ENCODE results near the gene ARMC2.

- TF ChIP-seq, protein P1, sequence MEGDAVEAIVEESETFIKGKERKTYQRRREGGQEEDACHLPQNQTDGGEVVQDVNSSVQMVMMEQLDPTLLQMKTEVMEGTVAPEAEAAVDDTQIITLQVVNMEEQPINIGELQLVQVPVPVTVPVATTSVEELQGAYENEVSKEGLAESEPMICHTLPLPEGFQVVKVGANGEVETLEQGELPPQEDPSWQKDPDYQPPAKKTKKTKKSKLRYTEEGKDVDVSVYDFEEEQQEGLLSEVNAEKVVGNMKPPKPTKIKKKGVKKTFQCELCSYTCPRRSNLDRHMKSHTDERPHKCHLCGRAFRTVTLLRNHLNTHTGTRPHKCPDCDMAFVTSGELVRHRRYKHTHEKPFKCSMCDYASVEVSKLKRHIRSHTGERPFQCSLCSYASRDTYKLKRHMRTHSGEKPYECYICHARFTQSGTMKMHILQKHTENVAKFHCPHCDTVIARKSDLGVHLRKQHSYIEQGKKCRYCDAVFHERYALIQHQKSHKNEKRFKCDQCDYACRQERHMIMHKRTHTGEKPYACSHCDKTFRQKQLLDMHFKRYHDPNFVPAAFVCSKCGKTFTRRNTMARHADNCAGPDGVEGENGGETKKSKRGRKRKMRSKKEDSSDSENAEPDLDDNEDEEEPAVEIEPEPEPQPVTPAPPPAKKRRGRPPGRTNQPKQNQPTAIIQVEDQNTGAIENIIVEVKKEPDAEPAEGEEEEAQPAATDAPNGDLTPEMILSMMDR (conservative IDR thresholded peaks at IDR 0.05 in 1 of 2, IDR thresholded peaks at IDR 0.05 in 1 of 2; ENCODE audit: extremely low read depth in 1 of 2, insufficient read depth in 1 of 2, low read depth in 1 of 2, low read length in 2 of 2) = no peak
- TF ChIP-seq EZH2 (IDR thresholded peaks at IDR 0.05; ENCODE audit: borderline replicate concordance, low read length) = no peak
Observed at GRCh38 chr6:108869876-108870275, 21.7 kb downstream of the ARMC2 start.
